Measurements from ENCODE around the gene HOXC5.

The HOXC5 gene

DNA sequence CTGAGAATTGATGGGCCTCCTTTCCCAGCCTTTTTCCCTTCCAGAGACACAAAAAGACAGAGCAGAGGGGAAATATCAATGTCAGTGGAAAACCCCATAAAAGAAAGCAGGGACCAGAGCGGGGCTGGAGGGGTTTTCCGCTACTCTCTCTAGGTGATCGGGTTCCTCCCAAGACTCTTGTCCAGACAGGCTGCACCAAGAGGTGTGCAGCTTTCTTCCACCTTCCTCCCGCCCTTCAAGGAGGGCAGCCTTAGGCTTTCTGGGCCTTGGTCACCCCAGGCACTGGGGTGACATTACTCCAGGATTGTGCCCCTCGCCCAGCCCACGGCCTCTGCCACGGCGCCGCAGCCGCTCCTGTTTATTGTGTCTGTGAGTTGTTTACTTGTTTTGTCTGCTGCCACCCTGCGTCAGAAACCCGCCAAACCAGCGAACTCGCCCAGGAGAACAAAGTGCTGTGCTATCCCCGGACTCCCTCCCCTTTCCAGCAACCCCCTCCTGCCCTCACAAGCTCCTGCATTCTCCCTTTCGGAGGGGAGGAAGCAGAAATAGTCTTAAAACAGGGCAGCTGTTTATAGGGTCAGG is 11.3 kb upstream of the HOXC5 start:
- DNase-seq, result no peak

- no peak for DNase-seq
Measured at GRCh38 chr12:54022960-54023884, 9.6 kb upstream of the HOXC5 start.

DNA sequence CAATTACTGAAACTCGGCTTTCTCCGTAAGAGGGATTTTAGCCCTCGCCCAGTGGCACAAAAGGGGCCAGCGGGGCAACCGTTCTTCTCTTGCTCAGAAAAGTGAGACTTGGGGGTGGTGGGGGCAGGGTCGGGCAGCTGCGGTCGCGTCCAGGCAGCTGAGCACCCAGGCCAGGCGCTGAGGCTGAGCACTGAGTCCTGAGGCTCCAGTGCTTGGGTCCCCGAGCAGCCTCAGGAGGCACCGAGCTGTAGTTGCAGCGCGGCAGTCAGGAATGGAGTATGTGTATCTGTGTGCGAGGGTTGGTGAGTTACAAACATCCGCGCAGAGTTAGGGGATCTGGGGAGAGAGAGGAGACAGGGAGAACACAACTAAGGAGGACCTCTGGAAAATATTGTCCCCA is 8.7 kb upstream of the HOXC5 start:
- no peak for DNase-seq

- no peak for DNase-seq
Measured at GRCh38 chr12:54024581-54025305, 8.1 kb upstream of the HOXC5 start.

DNA sequence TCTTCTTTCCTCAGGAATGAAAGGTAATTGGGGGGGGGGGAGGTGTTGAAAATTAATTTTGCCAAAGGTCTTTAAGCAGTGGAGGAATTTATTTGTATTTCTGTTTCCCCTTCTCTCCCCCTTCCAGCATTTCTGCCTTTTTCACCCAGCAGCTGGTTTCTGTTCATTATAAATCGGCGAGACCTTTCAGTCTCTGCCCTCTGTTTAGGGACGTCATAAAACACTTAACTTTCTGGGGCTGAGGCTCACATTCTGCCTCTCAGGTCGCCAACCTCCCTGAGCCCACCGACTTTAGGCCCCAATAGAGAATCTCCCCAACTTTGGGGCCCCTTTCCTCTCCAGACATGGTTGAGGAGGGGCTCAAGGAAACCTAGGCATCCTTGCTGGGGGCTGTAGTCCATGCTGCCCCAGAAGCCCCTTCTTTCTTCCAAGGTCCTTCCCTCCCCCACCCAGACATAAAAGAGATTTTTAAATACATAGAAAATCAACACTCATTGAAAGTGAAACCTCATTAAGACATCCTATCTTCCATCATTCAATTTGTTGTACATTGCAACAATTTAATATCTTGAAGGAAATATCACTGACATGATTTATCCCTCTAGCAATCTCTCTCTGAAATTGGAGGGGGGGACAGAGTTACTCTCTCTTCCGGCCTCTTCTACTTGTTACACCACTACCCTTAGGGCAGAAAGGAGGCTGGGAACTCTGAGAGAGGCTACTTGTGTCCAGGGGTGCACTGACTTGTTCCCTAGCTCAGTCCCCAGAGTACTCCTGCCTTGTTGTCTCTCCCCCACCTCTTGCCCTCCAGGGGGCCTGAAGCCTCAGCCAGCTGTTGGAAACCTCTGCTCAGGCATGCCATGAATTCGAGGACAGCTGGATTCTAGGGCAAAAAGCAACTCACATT is 7.1 kb upstream of the HOXC5 start:
- no peak for DNase-seq

DNA sequence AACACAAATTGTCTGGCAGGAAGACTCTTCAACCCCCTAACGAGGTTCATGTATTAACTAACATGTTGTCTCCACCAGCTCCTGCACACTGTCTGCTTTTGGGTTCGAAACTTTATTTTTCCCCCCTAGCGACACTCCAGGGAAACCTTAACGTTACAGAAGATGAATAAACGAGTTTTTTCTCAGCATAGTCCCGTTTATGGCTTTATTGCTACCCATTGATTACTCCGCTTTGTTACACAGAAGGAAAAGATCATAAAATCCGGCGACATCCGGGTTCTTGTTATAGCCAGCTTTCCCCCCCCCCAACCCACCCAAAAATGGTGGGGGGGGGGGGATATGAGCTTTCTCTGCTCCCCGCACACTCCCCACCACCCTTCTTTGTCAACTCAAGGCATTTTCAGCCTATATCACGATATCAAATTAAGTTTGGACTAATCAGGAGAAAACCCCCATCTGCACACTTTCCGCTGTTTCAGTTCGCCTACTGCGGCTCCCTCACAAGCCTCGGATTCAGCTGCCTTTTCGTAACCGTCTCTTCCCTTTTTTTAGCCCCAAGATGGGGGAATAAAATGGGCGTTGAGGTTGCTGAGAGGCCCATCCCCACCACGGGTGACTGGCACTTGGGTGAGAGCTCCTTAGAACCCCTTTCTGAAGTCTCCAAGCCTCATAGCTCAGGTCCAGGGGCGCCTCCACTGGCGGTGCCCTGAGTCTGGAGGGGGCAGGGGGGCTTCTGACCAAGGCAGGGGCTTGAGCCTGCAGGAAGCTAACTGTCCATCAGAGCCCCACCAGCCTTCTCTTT is 6.0 kb upstream of the HOXC5 start:
- no peak for DNase-seq

GRCh38 chr12:54027442-54027786 is 5.4 kb upstream of the HOXC5 start:
- no peak for DNase-seq

DNA sequence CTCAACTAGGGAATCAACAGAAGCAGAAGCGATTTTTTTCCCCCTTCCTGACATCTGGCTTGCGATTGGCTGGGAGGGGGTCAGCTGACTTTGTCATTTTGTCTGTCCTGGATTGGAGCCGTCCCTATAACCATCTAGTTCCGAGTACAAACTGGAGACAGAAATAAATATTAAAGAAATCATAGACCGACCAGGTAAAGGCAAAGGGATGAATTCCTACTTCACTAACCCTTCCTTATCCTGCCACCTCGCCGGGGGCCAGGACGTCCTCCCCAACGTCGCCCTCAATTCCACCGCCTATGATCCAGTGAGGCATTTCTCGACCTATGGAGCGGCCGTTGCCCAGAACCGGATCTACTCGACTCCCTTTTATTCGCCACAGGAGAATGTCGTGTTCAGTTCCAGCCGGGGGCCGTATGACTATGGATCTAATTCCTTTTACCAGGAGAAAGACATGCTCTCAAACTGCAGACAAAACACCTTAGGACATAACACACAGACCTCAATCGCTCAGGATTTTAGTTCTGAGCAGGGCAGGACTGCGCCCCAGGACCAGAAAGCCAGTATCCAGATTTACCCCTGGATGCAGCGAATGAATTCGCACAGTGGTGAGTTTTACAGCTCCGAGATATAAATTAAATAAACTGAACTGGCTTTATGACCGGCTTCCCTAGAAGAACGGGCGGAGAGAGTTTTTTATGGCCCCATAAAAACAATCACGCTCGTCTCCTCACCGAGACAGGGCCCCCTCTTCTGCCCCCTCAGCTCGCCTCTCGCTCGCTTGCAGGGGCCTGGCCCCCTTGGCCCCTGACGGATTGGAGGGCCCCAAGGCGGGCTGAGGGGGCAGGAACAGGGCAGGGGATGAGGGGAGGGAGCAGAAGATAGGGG is 4.3 kb upstream of the HOXC5 start, which contains the start of gene HOXC6:
Gene HOXC6, plus strand, starts transcription at position 127 of the 888 bp plus-strand sequence. Its CDS starts 82 bp downstream, at position 209.
- DNase-seq, result no peak

- no peak for DNase-seq
Measured at GRCh38 chr12:54029529-54030441, 3.1 kb upstream of the HOXC5 start.

DNA sequence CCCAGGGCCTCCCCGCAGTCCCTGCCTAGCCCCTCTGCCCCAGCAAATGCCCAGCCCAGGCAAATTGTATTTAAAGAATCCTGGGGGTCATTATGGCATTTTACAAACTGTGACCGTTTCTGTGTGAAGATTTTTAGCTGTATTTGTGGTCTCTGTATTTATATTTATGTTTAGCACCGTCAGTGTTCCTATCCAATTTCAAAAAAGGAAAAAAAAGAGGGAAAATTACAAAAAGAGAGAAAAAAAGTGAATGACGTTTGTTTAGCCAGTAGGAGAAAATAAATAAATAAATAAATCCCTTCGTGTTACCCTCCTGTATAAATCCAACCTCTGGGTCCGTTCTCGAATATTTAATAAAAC is 2.4 kb upstream of the HOXC5 start:
- no peak for DNase-seq

DNA sequence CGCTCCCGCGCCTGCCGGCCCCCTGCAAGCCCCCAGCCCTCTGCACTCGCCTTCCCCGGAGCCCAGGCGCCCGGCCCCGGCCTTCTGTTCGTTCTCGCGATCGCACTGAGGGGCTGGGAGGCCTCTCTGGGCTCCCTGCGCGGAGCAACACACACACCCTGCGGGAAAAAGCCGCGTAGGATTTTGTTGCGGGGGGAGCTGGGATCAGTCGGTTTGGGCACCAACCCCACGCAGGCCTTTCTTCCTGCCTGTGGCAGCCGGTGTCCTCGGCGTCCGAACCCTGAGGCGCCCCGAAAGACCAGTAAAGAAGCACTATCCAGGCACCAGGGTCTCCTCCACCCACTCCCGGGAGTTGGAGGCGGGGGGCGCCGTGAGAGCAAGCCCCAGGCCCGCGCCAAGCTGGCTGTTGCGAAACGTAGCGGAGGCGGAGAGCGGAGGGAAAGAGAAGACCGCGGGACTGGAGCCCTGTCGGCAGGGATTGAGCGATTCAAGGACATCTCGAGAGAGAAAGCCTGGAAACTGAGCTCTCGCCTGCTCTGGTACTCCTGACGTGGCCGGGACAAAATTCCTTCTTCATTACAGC is 1.9 kb upstream of the HOXC5 start:
- DNase-seq, result no peak

- no peak for DNase-seq
Measured at GRCh38 chr12:54031480-54031879, 1.4 kb upstream of the HOXC5 start.

GRCh38 chr12:54032086-54032619 is 697 bp upstream of the HOXC5 start:
- no peak for DNase-seq

- DNase-seq, result no peak
Measured at GRCh38 chr12:54033106-54033979, 493 bp downstream of the HOXC5 start.

DNA sequence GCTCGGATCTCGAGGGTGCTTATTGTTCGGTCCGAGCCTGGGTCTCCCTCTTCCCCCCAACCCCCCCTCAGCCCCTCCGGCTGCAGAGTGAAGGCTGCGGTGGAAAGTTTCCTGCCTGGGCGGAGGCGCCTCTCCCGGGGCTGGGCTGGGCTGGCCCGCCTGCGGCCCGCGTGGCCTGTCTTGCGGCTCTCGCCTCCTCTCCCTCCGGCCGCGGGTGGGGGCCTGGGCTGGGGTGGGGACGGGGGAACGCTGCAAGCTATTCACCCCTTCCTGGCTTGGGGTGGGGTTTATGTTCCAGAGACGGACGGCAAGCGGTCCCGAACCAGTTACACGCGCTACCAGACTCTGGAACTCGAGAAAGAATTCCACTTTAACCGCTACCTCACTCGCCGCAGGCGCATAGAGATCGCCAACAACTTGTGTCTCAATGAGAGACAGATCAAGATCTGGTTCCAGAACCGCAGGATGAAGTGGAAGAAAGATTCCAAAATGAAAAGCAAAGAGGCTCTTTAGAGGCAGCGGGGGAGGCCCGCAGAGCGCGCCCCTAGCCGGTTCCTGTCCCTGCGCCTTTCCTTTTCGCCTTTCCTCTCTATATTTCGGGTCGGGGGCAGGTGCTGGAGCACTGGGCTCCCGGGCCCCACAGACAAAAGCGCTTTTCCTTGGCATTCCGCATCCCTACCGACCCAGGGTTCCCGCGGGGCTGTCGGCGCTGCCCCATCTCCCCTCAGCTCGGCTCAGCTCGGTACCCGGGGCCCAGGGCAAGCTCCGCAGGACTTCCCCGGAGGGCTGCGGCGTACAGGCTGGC is 1.3 kb downstream of the HOXC5 start:
- DNase-seq, result no peak

GRCh38 chr12:54034785-54035310 is 2.0 kb downstream of the HOXC5 start:
- no peak for DNase-seq
